Measurements from ENCODE around the gene WNT7A. TPM values are rescaled to one million over a fixed set of nuclear protein-coding genes. Genes with fewer than 3 reads are reported as not detected.

Gene WNT7A
- total RNA-seq, 2 donors from 2014 or later: 0.58 TPM; not detected in 1

- no peaks in the 10 kb centered on the region for H3K27me3 Mint-ChIP-seq (ENCODE audit: low read depth)
- no peak for DNase-seq
- no peak overlapping the region for H3K4me3 Mint-ChIP-seq
- no peaks in the 10 kb centered on the region for H3K4me1 Mint-ChIP-seq (ENCODE audit: low read depth)
- no peaks in the 10 kb centered on the region for H3K36me3 Mint-ChIP-seq (ENCODE audit: insufficient read depth in 2 of 2)
- H3K27ac Mint-ChIP-seq: no peak overlapping the region
- no peak for ATAC-seq (replicated peaks in 1 of 2)
- no peaks in the 10 kb centered on the region for H3K9me3 Mint-ChIP-seq
Observed at GRCh38 chr3:13844286-13844685, 35.6 kb downstream of the WNT7A start.

- no peak for DNase-seq
- H3K27ac Mint-ChIP-seq: no peak overlapping the region
- no peaks in the 10 kb centered on the region for H3K9me3 Mint-ChIP-seq
- ATAC-seq (replicated peaks in 1 of 2): no peak
- no peak overlapping the region for H3K4me3 Mint-ChIP-seq
- H3K36me3 Mint-ChIP-seq (ENCODE audit: insufficient read depth in 2 of 2): no peaks in the 10 kb centered on the region
- H3K27me3 Mint-ChIP-seq (ENCODE audit: low read depth): no peaks in the 10 kb centered on the region
- no peaks in the 10 kb centered on the region for H3K4me1 Mint-ChIP-seq (ENCODE audit: low read depth)
Observed at GRCh38 chr3:13843351-13843750, 36.5 kb downstream of the WNT7A start.

- ATAC-seq (replicated peaks in 1 of 2) (no peak), DNase-seq (no peak)
- no peaks in the 10 kb centered on the region for H3K36me3 Mint-ChIP-seq (ENCODE audit: insufficient read depth in 2 of 2)
- H3K4me3 Mint-ChIP-seq: no peak overlapping the region
- no peaks in the 10 kb centered on the region for H3K9me3 Mint-ChIP-seq
- H3K27ac Mint-ChIP-seq: no peak overlapping the region
- H3K4me1 Mint-ChIP-seq (ENCODE audit: low read depth): no peaks in the 10 kb centered on the region
- no peaks in the 10 kb centered on the region for H3K27me3 Mint-ChIP-seq (ENCODE audit: low read depth)
Observed at GRCh38 chr3:13842226-13842625, 37.6 kb downstream of the WNT7A start.

GRCh38 chr3:13841826-13842225 lies 38.0 kb downstream of the WNT7A start:
- Mint-ChIP-seq H3K27me3 (ENCODE audit: low read depth) (no peaks in the 10 kb centered on the region), H3K4me3 (no peak overlapping the region), H3K4me1 (ENCODE audit: low read depth) (no peaks in the 10 kb centered on the region), H3K36me3 (ENCODE audit: insufficient read depth in 2 of 2) (no peaks in the 10 kb centered on the region), H3K9me3 (no peaks in the 10 kb centered on the region), H3K27ac (no peak overlapping the region)
- DNase-seq (no peak), ATAC-seq (replicated peaks in 1 of 2) (no peak)

- DNase-seq: no peak
- ATAC-seq (replicated peaks in 1 of 2): no peak
- Mint-ChIP-seq H3K27me3 (ENCODE audit: low read depth) (no peaks in the 10 kb centered on the region), H3K36me3 (ENCODE audit: insufficient read depth in 2 of 2) (no peaks in the 10 kb centered on the region), H3K4me1 (ENCODE audit: low read depth) (no peaks in the 10 kb centered on the region), H3K9me3 (no peaks in the 10 kb centered on the region), H3K27ac (no peak overlapping the region), H3K4me3 (no peak overlapping the region)
Observed at GRCh38 chr3:13841141-13841540, 38.7 kb downstream of the WNT7A start.

GRCh38 chr3:13840456-13840855 lies 39.4 kb downstream of the WNT7A start:
- Mint-ChIP-seq H3K4me3 (no peak overlapping the region), H3K4me1 (ENCODE audit: low read depth) (no peaks in the 10 kb centered on the region), H3K9me3 (no peaks in the 10 kb centered on the region), H3K27ac (no peak overlapping the region), H3K36me3 (ENCODE audit: insufficient read depth in 2 of 2) (no peaks in the 10 kb centered on the region), H3K27me3 (ENCODE audit: low read depth) (no peaks in the 10 kb centered on the region)
- ATAC-seq (replicated peaks in 1 of 2) (no peak), DNase-seq (no peak)

- Mint-ChIP-seq H3K36me3 (ENCODE audit: insufficient read depth in 2 of 2) (no peaks in the 10 kb centered on the region), H3K27ac (no peak overlapping the region), H3K9me3 (no peaks in the 10 kb centered on the region), H3K4me3 (no peak overlapping the region), H3K27me3 (ENCODE audit: low read depth) (no peaks in the 10 kb centered on the region), H3K4me1 (ENCODE audit: low read depth) (no peaks in the 10 kb centered on the region)
- no peak for DNase-seq
- ATAC-seq (replicated peaks in 1 of 2): no peak
Observed at GRCh38 chr3:13839726-13840340, 40.0 kb downstream of the WNT7A start.

- Mint-ChIP-seq H3K4me3 (no peak overlapping the region), H3K36me3 (ENCODE audit: insufficient read depth in 2 of 2) (no peaks in the 10 kb centered on the region), H3K27me3 (ENCODE audit: low read depth) (no peaks in the 10 kb centered on the region), H3K9me3 (no peaks in the 10 kb centered on the region), H3K4me1 (ENCODE audit: low read depth) (no peaks in the 10 kb centered on the region), H3K27ac (no peak overlapping the region)
- DNase-seq (no peak), ATAC-seq (replicated peaks in 1 of 2) (no peak)
Observed at GRCh38 chr3:13839253-13839652, 40.6 kb downstream of the WNT7A start.

- no peak for DNase-seq
- Mint-ChIP-seq H3K36me3 (ENCODE audit: insufficient read depth in 2 of 2) (no peaks in the 10 kb centered on the region), H3K27me3 (ENCODE audit: low read depth) (no peaks in the 10 kb centered on the region), H3K4me1 (ENCODE audit: low read depth) (no peaks in the 10 kb centered on the region), H3K27ac (no peak overlapping the region), H3K9me3 (no peaks in the 10 kb centered on the region), H3K4me3 (no peak overlapping the region)
- ATAC-seq (replicated peaks in 1 of 2): no peak
Observed at GRCh38 chr3:13838421-13838820, 41.5 kb downstream of the WNT7A start.

GRCh38 chr3:13837751-13838150 lies 42.1 kb downstream of the WNT7A start:
- H3K4me1 Mint-ChIP-seq (ENCODE audit: low read depth): peaks cover 5% of the 10 kb centered on the region
- H3K9me3 Mint-ChIP-seq: no peaks in the 10 kb centered on the region
- no peaks in the 10 kb centered on the region for H3K27me3 Mint-ChIP-seq (ENCODE audit: low read depth)
- H3K4me3 Mint-ChIP-seq: no peak overlapping the region
- no peaks in the 10 kb centered on the region for H3K36me3 Mint-ChIP-seq (ENCODE audit: insufficient read depth in 2 of 2)
- ATAC-seq (replicated peaks in 1 of 2) (no peak), DNase-seq (no peak)
- no peak overlapping the region for H3K27ac Mint-ChIP-seq

- no peaks in the 10 kb centered on the region for H3K27me3 Mint-ChIP-seq (ENCODE audit: low read depth)
- H3K4me3 Mint-ChIP-seq: no peak overlapping the region
- ATAC-seq (replicated peaks in 1 of 2) (no peak), DNase-seq (no peak)
- no peaks in the 10 kb centered on the region for H3K36me3 Mint-ChIP-seq (ENCODE audit: insufficient read depth in 2 of 2)
- H3K27ac Mint-ChIP-seq: no peak overlapping the region
- peaks cover 5% of the 10 kb centered on the region for H3K4me1 Mint-ChIP-seq (ENCODE audit: low read depth)
- H3K9me3 Mint-ChIP-seq: no peaks in the 10 kb centered on the region
Observed at GRCh38 chr3:13836658-13837587, 42.9 kb downstream of the WNT7A start.

- H3K27me3 Mint-ChIP-seq (ENCODE audit: low read depth): no peaks in the 10 kb centered on the region
- DNase-seq (no peak), ATAC-seq (replicated peaks in 1 of 2) (no peak)
- H3K4me3 Mint-ChIP-seq: no peak overlapping the region
- peaks cover 5% of the 10 kb centered on the region for H3K4me1 Mint-ChIP-seq (ENCODE audit: low read depth)
- no peaks in the 10 kb centered on the region for H3K36me3 Mint-ChIP-seq (ENCODE audit: insufficient read depth in 2 of 2)
- H3K9me3 Mint-ChIP-seq: no peaks in the 10 kb centered on the region
- H3K27ac Mint-ChIP-seq: no peak overlapping the region
Observed at GRCh38 chr3:13835246-13835645, 44.6 kb downstream of the WNT7A start.

GRCh38 chr3:13834258-13835035 lies 45.4 kb downstream of the WNT7A start:
- no peaks in the 10 kb centered on the region for H3K27me3 Mint-ChIP-seq (ENCODE audit: low read depth)
- ATAC-seq (replicated peaks in 1 of 2): no peak
- no peak overlapping the region for H3K4me3 Mint-ChIP-seq
- H3K4me1 Mint-ChIP-seq (ENCODE audit: low read depth): peaks cover 5% of the 10 kb centered on the region
- no peaks in the 10 kb centered on the region for H3K36me3 Mint-ChIP-seq (ENCODE audit: insufficient read depth in 2 of 2)
- DNase-seq: no peak
- no peak overlapping the region for H3K27ac Mint-ChIP-seq
- H3K9me3 Mint-ChIP-seq: no peaks in the 10 kb centered on the region

Measured in activated T-cell treated with anti-CD3 and anti-CD28 coated beads, Interleukin-2, amount 50 U/mL, for 72 hours (primary cell).